IMR-90 (cell line): ENCODE results near the gene FAHD1. TPM values are rescaled to one million over a fixed set of nuclear protein-coding genes. Genes with fewer than 3 reads are reported as not detected.

ENCODE experiments used
- ATAC-seq: fragments of 200-7000 bp; cut with Tn5 transposase; 2 replicates; pipeline ENCODE4 v1.9.1; 2020; ENCODE audit warnings: low read depth, mild to moderate bottlenecking, moderate library complexity
- BruUV-seq: library from RNA; stranded (reverse); fragments of 400-500 nt; replicated peaks from 2 replicates; lab custom pipeline; 2021; lab: Mats Ljungman, UMichigan
- CTCF ChIA-PET: fragments of 300-600 bp; formaldehyde crosslinking; extraction: SDS; loops from one replicate; lab custom pipeline; 2021; ENCODE audit warnings: antibody characterized with exemption; lab: Yijun Ruan, JAX
- POLR2A ChIA-PET: fragments of 300-600 bp; sonication (Branson Sonifier 250); formaldehyde crosslinking; loops from one replicate; lab custom pipeline; 2022; ENCODE audit warnings: antibody characterized with exemption; ENCODE audit not compliant: unreplicated experiment; lab: Charles Lee
- DNase-seq: peaks from one replicate; pipeline ENCODE4 v3.0.0; 2013
- H2AFZ ChIP-seq: replicated peaks from 2 replicates; pipeline ENCODE3; 2013; ENCODE audit warnings: low read length, mild to moderate bottlenecking; ENCODE audit not compliant: poor library complexity
- H2AK5ac ChIP-seq: 2 replicates; pipeline ENCODE4 v1.6.1; 2013; ENCODE audit warnings: low read depth, low read length, inconsistent platforms
- H2AK9ac ChIP-seq: replicated peaks from 2 replicates; pipeline ENCODE3; 2013; ENCODE audit warnings: mild to moderate bottlenecking, low read depth, low read length, moderate library complexity; ENCODE audit not compliant: poor library complexity
- H2BK120ac ChIP-seq: 2 replicates; pipeline ENCODE4 v1.6.1; 2013; ENCODE audit warnings: low read depth, low read length, inconsistent platforms
- H2BK15ac ChIP-seq: 3 replicates; pipeline ENCODE4 v1.6.1; 2013; ENCODE audit warnings: low read depth, low read length, inconsistent platforms
- H2BK20ac ChIP-seq: 2 replicates; pipeline ENCODE4 v1.6.1; 2013; ENCODE audit warnings: low read depth, mild to moderate bottlenecking, inconsistent platforms, low read length, moderate library complexity
- H2BK5ac ChIP-seq: 2 replicates; pipeline ENCODE4 v1.6.1; 2013; ENCODE audit warnings: mild to moderate bottlenecking, low read depth, low read length, inconsistent platforms; ENCODE audit not compliant: poor library complexity, severe bottlenecking
- H3K14ac ChIP-seq: replicated peaks from 2 replicates; pipeline ENCODE4 v1.6.1; 2013; ENCODE audit warnings: low read depth, low read length, inconsistent platforms
- H3K18ac ChIP-seq: 2 replicates; pipeline ENCODE4 v1.6.1; 2013; ENCODE audit warnings: low read depth, low read length, control low read depth
- H3K23ac ChIP-seq: 2 replicates; pipeline ENCODE4 v1.6.1; 2013; ENCODE audit warnings: low read depth, low read length, inconsistent platforms
- H3K27ac ChIP-seq: 2 replicates; pipeline ENCODE4 v1.5.1; 2013; ENCODE audit warnings: mild to moderate bottlenecking, control low read depth, low read length; ENCODE audit not compliant: insufficient read depth
- H3K27me3 ChIP-seq: 2 replicates; pipeline ENCODE4 v1.6.1; 2013; ENCODE audit warnings: low read length; ENCODE audit not compliant: control insufficient read depth, insufficient read depth
- H3K36me3 ChIP-seq: 2 replicates; pipeline ENCODE4 v1.6.1; 2013; ENCODE audit warnings: low read length, mixed read lengths; ENCODE audit not compliant: control insufficient read depth, insufficient read depth
- H3K4ac ChIP-seq: 2 replicates; pipeline ENCODE4 v1.6.1; 2013; ENCODE audit warnings: low read depth, low read length, inconsistent platforms
- H3K4me1 ChIP-seq: 2 replicates; pipeline ENCODE4 v1.6.1; 2013; ENCODE audit warnings: low read length, mixed read lengths; ENCODE audit not compliant: control insufficient read depth, insufficient read depth
- H3K4me2 ChIP-seq: 2 replicates; pipeline ENCODE4 v1.6.1; 2013; ENCODE audit warnings: low read depth, mild to moderate bottlenecking, control low read depth, low read length, moderate library complexity
- H3K4me3 ChIP-seq: 2 replicates; pipeline ENCODE4 v1.5.1; 2013; ENCODE audit warnings: low read depth, mild to moderate bottlenecking, control low read depth, low read length, moderate library complexity; ENCODE audit not compliant: insufficient read depth
- H3K56ac ChIP-seq: 2 replicates; pipeline ENCODE4 v1.6.1; 2013; ENCODE audit warnings: low read length, inconsistent platforms; ENCODE audit not compliant: insufficient read depth; ENCODE audit errors: extremely low read depth
- H3K79me1 ChIP-seq, 2 experiments: 2 replicates each; pipeline ENCODE4 v1.6.1; 2013; ENCODE audit warnings: low read length in 2 of 2, inconsistent platforms in 1 of 2, low read depth in 1 of 2
- H3K9ac ChIP-seq: 2 replicates; pipeline ENCODE4 v1.6.1; 2013; ENCODE audit warnings: low read depth, low read length, control low read depth
- H3K9me1 ChIP-seq: 2 replicates; pipeline ENCODE4 v1.6.1; 2013; ENCODE audit warnings: low read length, inconsistent platforms; ENCODE audit not compliant: insufficient read depth
- H3K9me3 ChIP-seq: 2 replicates; pipeline ENCODE4 v1.6.1; 2013; ENCODE audit warnings: low read length; ENCODE audit not compliant: control insufficient read depth, insufficient read depth
- H4K20me1 ChIP-seq: 2 replicates; pipeline ENCODE4 v1.6.1; 2013; ENCODE audit warnings: low read length, inconsistent platforms; ENCODE audit not compliant: insufficient read depth
- H4K5ac ChIP-seq: 2 replicates; pipeline ENCODE4 v1.6.1; 2013; ENCODE audit warnings: mild to moderate bottlenecking, low read depth, low read length, control low read depth
- H4K8ac ChIP-seq, 2 experiments: 2 replicates each; pipeline ENCODE4 v1.6.1; 2013; ENCODE audit warnings: low read depth in 2 of 2, low read length in 2 of 2, control low read depth in 1 of 2, inconsistent platforms in 1 of 2
- H4K91ac ChIP-seq: 2 replicates; pipeline ENCODE4 v1.6.1; 2013; ENCODE audit warnings: low read depth, low read length, inconsistent platforms; ENCODE audit not compliant: insufficient read depth
- CHD1 ChIP-seq: IDR thresholded peaks from 2 replicates; pipeline ENCODE4 v1.6.1; 2012; ENCODE audit warnings: low read depth, low read length, improper control_type of control experiment
- MXI1 ChIP-seq: IDR thresholded peaks from 2 replicates; pipeline ENCODE4 v1.6.1; 2012; ENCODE audit warnings: low read depth, mild to moderate bottlenecking, low read length, moderate library complexity, borderline replicate concordance
- RCOR1 ChIP-seq: IDR thresholded peaks from 2 replicates; pipeline ENCODE4 v1.6.1; 2012; ENCODE audit warnings: mild to moderate bottlenecking, low read length, improper control_type of control experiment; ENCODE audit not compliant: insufficient replicate concordance
- WGBS, 2 experiments: methylation state at CpG; one replicate each; pipeline versions ENCODE4 v1.1.5 to v1.1.7; 2013; ENCODE audit warnings: missing lambda C conversion rate in 2 of 2; ENCODE audit not compliant: insufficient read length in 1 of 2; ENCODE audit errors: extremely low coverage in 2 of 2; 5-methylcytosine and 5-hydroxymethylcytosine counted together
- dilution Hi-C: fragments of 300-500 bp; cut with HindIII; formaldehyde crosslinking; loops from one replicate; pipeline ENCODE4 v1.14.3; 2018; ENCODE audit warnings: low sequenced_read_pairs; ENCODE audit not compliant: unreplicated experiment
- in situ Hi-C: fragments of 300-500 bp; cut with MboI; formaldehyde crosslinking; loops from 3 replicates; pipeline ENCODE4 v1.14.3; 2019; ENCODE audit warnings: low sequenced_read_pairs, inconsistent platforms, mixed read lengths
- intact Hi-C: fragments of 100-400 bp; cut with micrococcal nuclease; formaldehyde crosslinking; loops from 2 replicates; pipeline ENCODE4 v1.10.0; 2022
- polyA plus RNA-seq, 3 experiments: library from polyadenylated mRNA; depleted of rRNA; stranded (reverse); fragments of >200 nt; gene quantifications; 2 replicates each; pipeline ENCODE4 v1.2.3, GENCODE V29; 2012; ENCODE audit warnings: low replicate concordance in 1 of 3
- total RNA-seq: library from RNA; depleted of rRNA; stranded (reverse); fragments of >200 nt; gene quantifications from 2 replicates; pipeline ENCODE4 v1.2.3, GENCODE V29; 2012; rRNA removed
- TF ChIP-seq, protein P1 (sequence below): fragments of 150-350 bp; IDR thresholded peaks from 2 replicates; pipeline ENCODE4 v1.6.1; 2017; ENCODE audit warnings: mild to moderate bottlenecking, antibody characterized with exemption, low read length, low read depth
- TF ChIP-seq, protein P2 (sequence below): conservative IDR thresholded peaks from 2 replicates; pipeline ENCODE4 v1.5.1; 2012; ENCODE audit warnings: mild to moderate bottlenecking, low read depth, low read length, improper control_type of control experiment

FAHD1 gene
- total and polyA plus RNA-seq, 2 of the 4 experiments (the other 2 are of a cell fraction) = 65.3 to 85.9 TPM

DNA sequence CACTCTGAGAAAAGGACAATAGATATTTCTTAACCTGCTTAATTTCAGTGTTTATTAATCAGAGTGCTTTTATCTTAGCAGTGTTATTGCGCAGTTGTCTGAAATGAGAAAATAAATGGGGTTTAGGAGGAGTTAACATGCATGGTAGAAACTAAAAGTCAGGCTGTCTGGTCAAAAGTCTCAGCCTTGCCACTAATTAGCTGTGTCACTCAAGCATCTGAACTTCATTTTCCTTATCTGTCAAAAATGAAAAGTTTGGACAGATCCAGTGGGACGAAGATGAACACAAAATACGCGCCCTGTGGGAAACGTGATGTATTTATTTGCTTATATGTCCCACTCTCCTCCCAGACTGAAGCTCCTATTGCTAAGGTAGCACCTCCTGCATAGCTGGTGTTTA lies 51.2 kb downstream of the FAHD1 start:
- Histone ChIP-seq H4K20me1 (no peaks in the 10 kb centered on the region), H3K27ac (no peak overlapping the region), H4K8ac (no peak overlapping the region), H3K9ac (no peak overlapping the region), H2AK9ac (no peak overlapping the region), H3K4me2 (no peak overlapping the region), H3K9me1 (no peaks in the 10 kb centered on the region), H3K79me1 (no peaks in the 10 kb centered on the region), H3K18ac (no peak overlapping the region), H3K9me3 (no peaks in the 10 kb centered on the region), H3K36me3 (no peaks in the 10 kb centered on the region), H2BK5ac (no peak overlapping the region), H2BK20ac (no peak overlapping the region), H4K91ac (no peak overlapping the region), H3K14ac (no peak overlapping the region), H3K4me3 (no peak overlapping the region), H3K27me3 (peaks cover 38% of the 10 kb centered on the region), H2BK15ac (no peak overlapping the region), H3K4ac (no peak overlapping the region), H2BK120ac (no peak overlapping the region), H3K4me1 (no peaks in the 10 kb centered on the region), H3K56ac (no peak overlapping the region; the same call in 1 of the 2 replicates), H4K5ac (no peak overlapping the region), H3K23ac (no peak overlapping the region), H2AK5ac (no peak overlapping the region), H2AFZ (peak overlapping the region; percentile 23)
- in situ Hi-C loops = loop anchor here (25.0 kb wide), 1 partner anchor 509 kb away; no protein-coding TSS in a partner anchor
- WGBS, 2 experiments = no CpG with 5 or more reads among the region's 5 CpGs
- TF ChIP-seq, protein P1, sequence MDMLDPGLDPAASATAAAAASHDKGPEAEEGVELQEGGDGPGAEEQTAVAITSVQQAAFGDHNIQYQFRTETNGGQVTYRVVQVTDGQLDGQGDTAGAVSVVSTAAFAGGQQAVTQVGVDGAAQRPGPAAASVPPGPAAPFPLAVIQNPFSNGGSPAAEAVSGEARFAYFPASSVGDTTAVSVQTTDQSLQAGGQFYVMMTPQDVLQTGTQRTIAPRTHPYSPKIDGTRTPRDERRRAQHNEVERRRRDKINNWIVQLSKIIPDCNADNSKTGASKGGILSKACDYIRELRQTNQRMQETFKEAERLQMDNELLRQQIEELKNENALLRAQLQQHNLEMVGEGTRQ = no peak
- TF ChIP-seq RCOR1 = no peak
- no peak for TF ChIP-seq MXI1
- TF ChIP-seq CHD1 = no peak
- TF ChIP-seq, protein P2, sequence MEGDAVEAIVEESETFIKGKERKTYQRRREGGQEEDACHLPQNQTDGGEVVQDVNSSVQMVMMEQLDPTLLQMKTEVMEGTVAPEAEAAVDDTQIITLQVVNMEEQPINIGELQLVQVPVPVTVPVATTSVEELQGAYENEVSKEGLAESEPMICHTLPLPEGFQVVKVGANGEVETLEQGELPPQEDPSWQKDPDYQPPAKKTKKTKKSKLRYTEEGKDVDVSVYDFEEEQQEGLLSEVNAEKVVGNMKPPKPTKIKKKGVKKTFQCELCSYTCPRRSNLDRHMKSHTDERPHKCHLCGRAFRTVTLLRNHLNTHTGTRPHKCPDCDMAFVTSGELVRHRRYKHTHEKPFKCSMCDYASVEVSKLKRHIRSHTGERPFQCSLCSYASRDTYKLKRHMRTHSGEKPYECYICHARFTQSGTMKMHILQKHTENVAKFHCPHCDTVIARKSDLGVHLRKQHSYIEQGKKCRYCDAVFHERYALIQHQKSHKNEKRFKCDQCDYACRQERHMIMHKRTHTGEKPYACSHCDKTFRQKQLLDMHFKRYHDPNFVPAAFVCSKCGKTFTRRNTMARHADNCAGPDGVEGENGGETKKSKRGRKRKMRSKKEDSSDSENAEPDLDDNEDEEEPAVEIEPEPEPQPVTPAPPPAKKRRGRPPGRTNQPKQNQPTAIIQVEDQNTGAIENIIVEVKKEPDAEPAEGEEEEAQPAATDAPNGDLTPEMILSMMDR = no peak
- ATAC-seq (no peak), DNase-seq (no peak)
- ChIA-PET CTCF (interaction anchor here (0.6 kb wide), 1 partner anchor 1793 kb away, joined by 3 read pairs; no protein-coding TSS in a partner anchor), POLR2A (no interaction called here)
- BruUV-seq = no TSS peak
- dilution Hi-C loops = no loop called here
- intact Hi-C loops = no loop called here

Other genes starting within 250 kb of the FAHD1 start
- 20.3 and 24.2 TPM in 2 replicates for gene IFT140, start 215.1 kb upstream of the FAHD1 start, total RNA-seq
- gene IFT140, start 215.1 kb upstream of the FAHD1 start, polyA plus RNA-seq (2012; rRNA removed) = 8.4 and 9.2 TPM in 2 replicates
- gene CRAMP1, start 214.8 kb upstream of the FAHD1 start, total RNA-seq = 3.2 and 3.9 TPM in 2 replicates
- 11.9 and 12.0 TPM in 2 replicates for gene CRAMP1, start 214.8 kb upstream of the FAHD1 start, polyA plus RNA-seq (2012; rRNA removed)
- 40.0 and 48.0 TPM in 2 replicates for gene JPT2, start 148.9 kb upstream of the FAHD1 start, total RNA-seq
- gene JPT2, start 148.9 kb upstream of the FAHD1 start, polyA plus RNA-seq (2012; rRNA removed) = 41.5 and 57.2 TPM in 2 replicates
- 15.6 and 17.0 TPM in 2 replicates for gene MAPK8IP3, start 121.0 kb upstream of the FAHD1 start, total RNA-seq
- gene MAPK8IP3, start 121.0 kb upstream of the FAHD1 start, polyA plus RNA-seq (2012; rRNA removed) = 69.1 and 73.0 TPM in 2 replicates
- gene NME3, start 55.7 kb upstream of the FAHD1 start, total RNA-seq = 12.7 and 15.3 TPM in 2 replicates
- 41.2 and 61.6 TPM in 2 replicates for gene NME3, start 55.7 kb upstream of the FAHD1 start, polyA plus RNA-seq (2012; rRNA removed)
- 1.3 and 1.4 TPM in 2 replicates for gene EME2, start 54.4 kb upstream of the FAHD1 start, total RNA-seq
- gene EME2, start 54.4 kb upstream of the FAHD1 start, polyA plus RNA-seq (2012; rRNA removed) = 9.6 and 11.1 TPM in 2 replicates
- gene MRPS34, start 54.1 kb upstream of the FAHD1 start, total RNA-seq = 68.5 and 73.3 TPM in 2 replicates
- gene MRPS34, start 54.1 kb upstream of the FAHD1 start, polyA plus RNA-seq (2012; rRNA removed) = 80.4 and 87.2 TPM in 2 replicates
- gene SPSB3, start 44.6 kb upstream of the FAHD1 start, total RNA-seq = 9.1 and 10.6 TPM in 2 replicates
- gene SPSB3, start 44.6 kb upstream of the FAHD1 start, polyA plus RNA-seq (2012; rRNA removed) = 30.8 and 34.0 TPM in 2 replicates
- gene NUBP2, start 44.2 kb upstream of the FAHD1 start, total RNA-seq = 51.1 and 131 TPM in 2 replicates
- 62.6 and 75.9 TPM in 2 replicates for gene NUBP2, start 44.2 kb upstream of the FAHD1 start, polyA plus RNA-seq (2012; rRNA removed)
- not detected in 2 replicates for gene IGFALS, start 33.5 kb upstream of the FAHD1 start, total RNA-seq
- not detected in 2 replicates for gene IGFALS, start 33.5 kb upstream of the FAHD1 start, polyA plus RNA-seq (2012; rRNA removed)
- gene HAGH, start 381 bp upstream of the FAHD1 start, total RNA-seq = 30.8 and 35.6 TPM in 2 replicates
- 52.2 and 58.6 TPM in 2 replicates for gene HAGH, start 381 bp upstream of the FAHD1 start, polyA plus RNA-seq (2012; rRNA removed)
- under 0.01 TPM in 1 of 2 replicates, not detected in the other for gene MEIOB, start 45.0 kb downstream of the FAHD1 start, total RNA-seq
- 0.14 TPM in 1 of 2 replicates, not detected in the other for gene MEIOB, start 45.0 kb downstream of the FAHD1 start, polyA plus RNA-seq (2012; rRNA removed)
- gene HS3ST6, start 91.2 kb downstream of the FAHD1 start, total RNA-seq = not detected in 2 replicates
- not detected in 2 replicates for gene HS3ST6, start 91.2 kb downstream of the FAHD1 start, polyA plus RNA-seq (2012; rRNA removed)
- 11.9 and 17.0 TPM in 2 replicates for gene MSRB1, start 116.0 kb downstream of the FAHD1 start, total RNA-seq
- 32.3 and 35.1 TPM in 2 replicates for gene MSRB1, start 116.0 kb downstream of the FAHD1 start, polyA plus RNA-seq (2012; rRNA removed)
- gene RPL3L, start 127.5 kb downstream of the FAHD1 start, total RNA-seq = not detected in 2 replicates
- gene RPL3L, start 127.5 kb downstream of the FAHD1 start, polyA plus RNA-seq (2012; rRNA removed) = not detected in 2 replicates
- gene NDUFB10, start 132.3 kb downstream of the FAHD1 start, total RNA-seq = 189 and 194 TPM in 2 replicates
- gene NDUFB10, start 132.3 kb downstream of the FAHD1 start, polyA plus RNA-seq (2012; rRNA removed) = 220 and 287 TPM in 2 replicates
- gene RPS2, start 137.6 kb downstream of the FAHD1 start, total RNA-seq = 2,703 and 2,852 TPM in 2 replicates
- gene RPS2, start 137.6 kb downstream of the FAHD1 start, polyA plus RNA-seq (2012; rRNA removed) = 6,941 and 7,712 TPM in 2 replicates
- not detected in 2 replicates for gene RNF151, start 139.7 kb downstream of the FAHD1 start, total RNA-seq
- gene RNF151, start 139.7 kb downstream of the FAHD1 start, polyA plus RNA-seq (2012; rRNA removed) = not detected in 2 replicates
- 38.5 and 40.3 TPM in 2 replicates for gene TBL3, start 144.8 kb downstream of the FAHD1 start, total RNA-seq
- 60.8 and 61.5 TPM in 2 replicates for gene TBL3, start 144.8 kb downstream of the FAHD1 start, polyA plus RNA-seq (2012; rRNA removed)
- gene NOXO1, start 154.3 kb downstream of the FAHD1 start, total RNA-seq = not detected in 2 replicates
- 0.32 and 0.56 TPM in 2 replicates for gene NOXO1, start 154.3 kb downstream of the FAHD1 start, polyA plus RNA-seq (2012; rRNA removed)
- 6.8 and 8.6 TPM in 2 replicates for gene GFER, start 157.0 kb downstream of the FAHD1 start, total RNA-seq
- gene GFER, start 157.0 kb downstream of the FAHD1 start, polyA plus RNA-seq (2012; rRNA removed) = 19.8 and 28.0 TPM in 2 replicates
- gene SYNGR3, start 162.8 kb downstream of the FAHD1 start, total RNA-seq = 1.8 and 1.9 TPM in 2 replicates
- 5.8 and 6.6 TPM in 2 replicates for gene SYNGR3, start 162.8 kb downstream of the FAHD1 start, polyA plus RNA-seq (2012; rRNA removed)
- 3.4 and 4.4 TPM in 2 replicates for gene ZNF598, start 182.6 kb downstream of the FAHD1 start, total RNA-seq
- 36.4 and 40.6 TPM in 2 replicates for gene ZNF598, start 182.6 kb downstream of the FAHD1 start, polyA plus RNA-seq (2012; rRNA removed)
- gene NPW, start 192.6 kb downstream of the FAHD1 start, total RNA-seq = 0.18 TPM in 1 of 2 replicates, not detected in the other
- gene NPW, start 192.6 kb downstream of the FAHD1 start, polyA plus RNA-seq (2012; rRNA removed) = 2.0 and 3.7 TPM in 2 replicates
- 18.6 and 20.8 TPM in 2 replicates for gene NHERF2, start 199.7 kb downstream of the FAHD1 start, total RNA-seq
- 77.8 and 96.6 TPM in 2 replicates for gene NHERF2, start 199.7 kb downstream of the FAHD1 start, polyA plus RNA-seq (2012; rRNA removed)
- gene NTHL1, start 220.6 kb downstream of the FAHD1 start, total RNA-seq = 22.8 and 28.1 TPM in 2 replicates
- 28.0 and 33.3 TPM in 2 replicates for gene NTHL1, start 220.6 kb downstream of the FAHD1 start, polyA plus RNA-seq (2012; rRNA removed)
- 22.8 and 31.4 TPM in 2 replicates for gene TSC2, start 220.8 kb downstream of the FAHD1 start, total RNA-seq
- 88.6 and 95.9 TPM in 2 replicates for gene TSC2, start 220.8 kb downstream of the FAHD1 start, polyA plus RNA-seq (2012; rRNA removed)